ENCODE results near the gene TMTC1. TPM values are rescaled to one million over a fixed set of nuclear protein-coding genes. Genes with fewer than 3 reads are reported as not detected.
"Not testable (repeated sequence)": the region's sequence is repeated elsewhere in the genome, so short reads cannot be mapped to it uniquely, and the experiment has no call there.

The TMTC1 gene
- polyA plus RNA-seq, 3 donors = 25.4 to 31.8 (median 29.1) TPM

GRCh38 chr12:29565727-29566126 lies 218.0 kb downstream of the TMTC1 start:
- no peak for DNase-seq (ENCODE audit: extremely low read depth in 1 of 11, low read depth in 9 of 11, low spot score in 4 of 11)

GRCh38 chr12:29564925-29565324 lies 218.8 kb downstream of the TMTC1 start:
- DNase-seq (ENCODE audit: extremely low read depth in 1 of 11, low read depth in 9 of 11, low spot score in 4 of 11) = no peak

- DNase-seq (ENCODE audit: extremely low read depth in 1 of 11, low read depth in 9 of 11, low spot score in 4 of 11) = no peak
Measured at GRCh38 chr12:29563636-29564035, 220.1 kb downstream of the TMTC1 start.

- no peak for DNase-seq (ENCODE audit: extremely low read depth in 1 of 11, low read depth in 9 of 11, low spot score in 4 of 11)
Measured at GRCh38 chr12:29563071-29563470, 220.7 kb downstream of the TMTC1 start.

- peak in 7 of 11 donors; percentile 37 to 68 (median 56) for DNase-seq (ENCODE audit: extremely low read depth in 1 of 11, low read depth in 9 of 11, low spot score in 4 of 11)
Measured at GRCh38 chr12:29562110-29562804, 221.5 kb downstream of the TMTC1 start.

- DNase-seq (ENCODE audit: extremely low read depth in 1 of 11, low read depth in 9 of 11, low spot score in 4 of 11) = peak in 1 of 11 donors; percentile 58
Measured at GRCh38 chr12:29561664-29562071, 222.1 kb downstream of the TMTC1 start.

GRCh38 chr12:29559198-29559597 lies 224.5 kb downstream of the TMTC1 start:
- no peak for DNase-seq (ENCODE audit: extremely low read depth in 1 of 11, low read depth in 9 of 11, low spot score in 4 of 11)

- DNase-seq (ENCODE audit: extremely low read depth in 1 of 11, low read depth in 9 of 11, low spot score in 4 of 11) = no peak
Measured at GRCh38 chr12:29556363-29556762, 227.4 kb downstream of the TMTC1 start.

- DNase-seq (ENCODE audit: extremely low read depth in 1 of 11, low read depth in 9 of 11, low spot score in 4 of 11) = not testable (repeated sequence)
Measured at GRCh38 chr12:29555451-29555850, 228.3 kb downstream of the TMTC1 start.

- DNase-seq (ENCODE audit: extremely low read depth in 1 of 11, low read depth in 9 of 11, low spot score in 4 of 11) = no peak
Measured at GRCh38 chr12:29552994-29553748, 230.6 kb downstream of the TMTC1 start.

GRCh38 chr12:29552324-29552927 lies 231.3 kb downstream of the TMTC1 start:
- DNase-seq (ENCODE audit: extremely low read depth in 1 of 11, low read depth in 9 of 11, low spot score in 4 of 11) = peak in 1 of 11 donors; percentile 60

GRCh38 chr12:29551812-29552211 lies 231.9 kb downstream of the TMTC1 start:
- no peak for DNase-seq (ENCODE audit: extremely low read depth in 1 of 11, low read depth in 9 of 11, low spot score in 4 of 11)

GRCh38 chr12:29547864-29548263 lies 235.9 kb downstream of the TMTC1 start:
- no peak for DNase-seq (ENCODE audit: extremely low read depth in 1 of 11, low read depth in 9 of 11, low spot score in 4 of 11)

GRCh38 chr12:29547151-29547632 lies 236.6 kb downstream of the TMTC1 start:
- no peak for DNase-seq (ENCODE audit: extremely low read depth in 1 of 11, low read depth in 9 of 11, low spot score in 4 of 11)

- no peak for DNase-seq (ENCODE audit: extremely low read depth in 1 of 11, low read depth in 9 of 11, low spot score in 4 of 11)
Measured at GRCh38 chr12:29546000-29546399, 237.7 kb downstream of the TMTC1 start.

GRCh38 chr12:29545102-29545467 lies 238.7 kb downstream of the TMTC1 start:
- no peak for DNase-seq (ENCODE audit: extremely low read depth in 1 of 11, low read depth in 9 of 11, low spot score in 4 of 11)

- no peak for DNase-seq (ENCODE audit: extremely low read depth in 1 of 11, low read depth in 9 of 11, low spot score in 4 of 11)
Measured at GRCh38 chr12:29544428-29545101, 239.2 kb downstream of the TMTC1 start.

GRCh38 chr12:29543036-29543435 lies 240.7 kb downstream of the TMTC1 start:
- DNase-seq (ENCODE audit: extremely low read depth in 1 of 11, low read depth in 9 of 11, low spot score in 4 of 11) = peak in 3 of 11 donors; percentile 34 to 50 (median 38)

- no peak for DNase-seq (ENCODE audit: extremely low read depth in 1 of 11, low read depth in 9 of 11, low spot score in 4 of 11)
Measured at GRCh38 chr12:29537298-29537697, 246.4 kb downstream of the TMTC1 start.

Data from renal cortex interstitium (tissue), 11 donors.